Subcutaneous abdominal adipose tissue (tissue), 5 donors: ENCODE measurements around the gene ERI3.
A peak's percentile ranks its signal among the peaks of the same experiment; 100 is the strongest.

Source experiments
- H3K27ac ChIP-seq: one replicate; pipeline ENCODE4 v1.7.0; 2013; ENCODE audit warnings: low read depth, mild to moderate bottlenecking, inconsistent platforms, low read length, moderate library complexity
- H3K27me3 ChIP-seq, 5 donors: one replicate each; pipeline ENCODE4 v1.7.0; 2013; ENCODE audit warnings: low read length in 5 of 5, inconsistent platforms in 1 of 5; ENCODE audit not compliant: control insufficient read depth in 5 of 5, insufficient read depth in 4 of 5
- H3K36me3 ChIP-seq, 5 donors: one replicate each; pipeline ENCODE4 v1.7.0; 2013; ENCODE audit warnings: low read length in 5 of 5; ENCODE audit not compliant: control insufficient read depth in 5 of 5, insufficient read depth in 5 of 5
- H3K4me1 ChIP-seq, 5 donors: one replicate each; pipeline ENCODE4 v1.7.0; 2013; ENCODE audit warnings: low read length in 5 of 5, mild to moderate bottlenecking in 3 of 5, moderate library complexity in 1 of 5; ENCODE audit not compliant: control insufficient read depth in 5 of 5, insufficient read depth in 5 of 5
- H3K4me3 ChIP-seq, 5 donors: one replicate each; pipeline ENCODE4 v1.7.0; 2013; ENCODE audit warnings: low read length in 5 of 5, low read depth in 1 of 5
- H3K9ac ChIP-seq, 5 donors: one replicate each; pipeline ENCODE4 v1.7.0; 2013; ENCODE audit warnings: low read length in 5 of 5, mild to moderate bottlenecking in 4 of 5, moderate library complexity in 3 of 5
- H3K9me3 ChIP-seq, 5 donors: one replicate each; pipeline ENCODE4 v1.7.0; 2013; ENCODE audit warnings: low read length in 5 of 5; ENCODE audit not compliant: control insufficient read depth in 5 of 5
- donor health status: healthy.
- donor health status: healthy.
- donor health status: healthy.
- donor health status: healthy.
- donor health status: healthy.

The ERI3 gene

GRCh38 chr1:44256762-44257554 is 98.1 kb downstream of the ERI3 start:
- H3K4me3 ChIP-seq = no peak overlapping the region
- peaks cover 0 to 23% (median 5%) of the 10 kb centered on the region in 5 donors for H3K36me3 ChIP-seq
- no peaks in the 10 kb centered on the region for H3K9me3 ChIP-seq
- no peaks in the 10 kb centered on the region for H3K27me3 ChIP-seq
- no peak overlapping the region for H3K27ac ChIP-seq
- no peak overlapping the region for H3K9ac ChIP-seq
- no peaks in the 10 kb centered on the region for H3K4me1 ChIP-seq

- Histone ChIP-seq H3K4me1 (no peaks in the 10 kb centered on the region), H3K36me3 (peaks cover 0 to 39% (median 11%) of the 10 kb centered on the region in 5 donors), H3K4me3 (no peak overlapping the region), H3K9ac (no peak overlapping the region), H3K9me3 (no peaks in the 10 kb centered on the region), H3K27me3 (no peaks in the 10 kb centered on the region), H3K27ac (no peak overlapping the region)
Observed at GRCh38 chr1:44254392-44254910, 100.6 kb downstream of the ERI3 start.

- Histone ChIP-seq H3K27ac (no peak overlapping the region), H3K27me3 (no peaks in the 10 kb centered on the region), H3K4me1 (no peaks in the 10 kb centered on the region), H3K4me3 (no peak overlapping the region), H3K36me3 (peaks cover 0 to 47% (median 16%) of the 10 kb centered on the region in 5 donors), H3K9ac (no peak overlapping the region), H3K9me3 (no peaks in the 10 kb centered on the region)
Observed at GRCh38 chr1:44251989-44252671, 102.9 kb downstream of the ERI3 start.

GRCh38 chr1:44251486-44251885 is 103.6 kb downstream of the ERI3 start:
- Histone ChIP-seq H3K4me3 (no peak overlapping the region), H3K4me1 (no peaks in the 10 kb centered on the region), H3K36me3 (peaks cover 0 to 49% (median 17%) of the 10 kb centered on the region in 5 donors), H3K27me3 (no peaks in the 10 kb centered on the region), H3K27ac (no peak overlapping the region), H3K9me3 (no peaks in the 10 kb centered on the region), H3K9ac (no peak overlapping the region)

GRCh38 chr1:44250068-44250781 is 104.8 kb downstream of the ERI3 start:
- peaks cover 0 to 45% (median 12%) of the 10 kb centered on the region in 5 donors for H3K36me3 ChIP-seq
- H3K9me3 ChIP-seq = no peaks in the 10 kb centered on the region
- no peak overlapping the region for H3K9ac ChIP-seq
- H3K4me1 ChIP-seq = no peaks in the 10 kb centered on the region
- no peak overlapping the region for H3K4me3 ChIP-seq
- H3K27me3 ChIP-seq = no peaks in the 10 kb centered on the region
- H3K27ac ChIP-seq = no peak overlapping the region

- Histone ChIP-seq H3K27ac (no peak overlapping the region), H3K36me3 (peaks cover 0 to 47% (median 12%) of the 10 kb centered on the region in 5 donors), H3K4me1 (no peaks in the 10 kb centered on the region), H3K9me3 (no peaks in the 10 kb centered on the region), H3K4me3 (no peak overlapping the region), H3K9ac (no peak overlapping the region), H3K27me3 (no peaks in the 10 kb centered on the region)
Observed at GRCh38 chr1:44249543-44249942, 105.5 kb downstream of the ERI3 start.

GRCh38 chr1:44246806-44247205 is 108.3 kb downstream of the ERI3 start:
- Histone ChIP-seq H3K27me3 (no peaks in the 10 kb centered on the region), H3K36me3 (peaks cover 0 to 56% (median 25%) of the 10 kb centered on the region in 5 donors), H3K9me3 (no peaks in the 10 kb centered on the region), H3K4me3 (no peak overlapping the region), H3K27ac (no peak overlapping the region), H3K4me1 (no peaks in the 10 kb centered on the region), H3K9ac (peak overlapping the region in 1 of 5 donors; percentile 8)

GRCh38 chr1:44244986-44245385 is 110.1 kb downstream of the ERI3 start:
- H3K27me3 ChIP-seq = no peaks in the 10 kb centered on the region
- no peak overlapping the region for H3K4me3 ChIP-seq
- peaks cover 0 to 45% (median 22%) of the 10 kb centered on the region in 5 donors for H3K36me3 ChIP-seq
- no peak overlapping the region for H3K9ac ChIP-seq
- no peak overlapping the region for H3K27ac ChIP-seq
- peaks cover 5 to 16% (median 14%) of the 10 kb centered on the region in 5 donors for H3K4me1 ChIP-seq
- no peaks in the 10 kb centered on the region for H3K9me3 ChIP-seq

GRCh38 chr1:44243782-44244495 is 111.1 kb downstream of the ERI3 start:
- no peak overlapping the region for H3K4me3 ChIP-seq
- peaks cover 0 to 48% (median 22%) of the 10 kb centered on the region in 5 donors for H3K36me3 ChIP-seq
- H3K4me1 ChIP-seq = peaks cover 5 to 27% (median 25%) of the 10 kb centered on the region in 5 donors
- no peaks in the 10 kb centered on the region for H3K27me3 ChIP-seq
- no peak overlapping the region for H3K9ac ChIP-seq
- H3K9me3 ChIP-seq = no peaks in the 10 kb centered on the region
- no peak overlapping the region for H3K27ac ChIP-seq
